ENCODE data around the gene KLF3. TPM values are rescaled to one million over a fixed set of nuclear protein-coding genes. Genes with fewer than 3 reads are reported as not detected.

KLF3 gene
- total RNA-seq, 1 donor from 2014 or later, result 16.5 TPM

GRCh38 chr4:38641811-38642210 is 22.2 kb upstream of the KLF3 start:
- intact Hi-C loops (cut with micrococcal nuclease), result no loop called here
- no peaks in the 10 kb centered on the region for H3K9me3 ChIP-seq (replicated peaks)
- TF ChIP-seq, protein P1, sequence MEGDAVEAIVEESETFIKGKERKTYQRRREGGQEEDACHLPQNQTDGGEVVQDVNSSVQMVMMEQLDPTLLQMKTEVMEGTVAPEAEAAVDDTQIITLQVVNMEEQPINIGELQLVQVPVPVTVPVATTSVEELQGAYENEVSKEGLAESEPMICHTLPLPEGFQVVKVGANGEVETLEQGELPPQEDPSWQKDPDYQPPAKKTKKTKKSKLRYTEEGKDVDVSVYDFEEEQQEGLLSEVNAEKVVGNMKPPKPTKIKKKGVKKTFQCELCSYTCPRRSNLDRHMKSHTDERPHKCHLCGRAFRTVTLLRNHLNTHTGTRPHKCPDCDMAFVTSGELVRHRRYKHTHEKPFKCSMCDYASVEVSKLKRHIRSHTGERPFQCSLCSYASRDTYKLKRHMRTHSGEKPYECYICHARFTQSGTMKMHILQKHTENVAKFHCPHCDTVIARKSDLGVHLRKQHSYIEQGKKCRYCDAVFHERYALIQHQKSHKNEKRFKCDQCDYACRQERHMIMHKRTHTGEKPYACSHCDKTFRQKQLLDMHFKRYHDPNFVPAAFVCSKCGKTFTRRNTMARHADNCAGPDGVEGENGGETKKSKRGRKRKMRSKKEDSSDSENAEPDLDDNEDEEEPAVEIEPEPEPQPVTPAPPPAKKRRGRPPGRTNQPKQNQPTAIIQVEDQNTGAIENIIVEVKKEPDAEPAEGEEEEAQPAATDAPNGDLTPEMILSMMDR (IDR thresholded peaks at IDR 0.05; ENCODE audit: borderline replicate concordance), result no peak
- no peak overlapping the region for H3K27ac ChIP-seq (replicated peaks)
- no peaks in the 10 kb centered on the region for H3K4me1 ChIP-seq
- H3K27me3 ChIP-seq (ENCODE audit: low read depth), result no peaks in the 10 kb centered on the region
- no peak for DNase-seq
- H3K4me3 ChIP-seq, result no peak overlapping the region
- no peaks in the 10 kb centered on the region for H3K36me3 ChIP-seq

GRCh38 chr4:38644201-38644600 is 19.8 kb upstream of the KLF3 start:
- no peak for DNase-seq
- Histone ChIP-seq H3K36me3 (no peaks in the 10 kb centered on the region), H3K27me3 (ENCODE audit: low read depth) (no peaks in the 10 kb centered on the region), H3K4me1 (no peaks in the 10 kb centered on the region), H3K9me3 (replicated peaks) (no peaks in the 10 kb centered on the region), H3K4me3 (no peak overlapping the region), H3K27ac (replicated peaks) (no peak overlapping the region)
- TF ChIP-seq, protein P1 (IDR thresholded peaks at IDR 0.05; ENCODE audit: borderline replicate concordance), result no peak
- intact Hi-C loops (cut with micrococcal nuclease), result no loop called here

DNA sequence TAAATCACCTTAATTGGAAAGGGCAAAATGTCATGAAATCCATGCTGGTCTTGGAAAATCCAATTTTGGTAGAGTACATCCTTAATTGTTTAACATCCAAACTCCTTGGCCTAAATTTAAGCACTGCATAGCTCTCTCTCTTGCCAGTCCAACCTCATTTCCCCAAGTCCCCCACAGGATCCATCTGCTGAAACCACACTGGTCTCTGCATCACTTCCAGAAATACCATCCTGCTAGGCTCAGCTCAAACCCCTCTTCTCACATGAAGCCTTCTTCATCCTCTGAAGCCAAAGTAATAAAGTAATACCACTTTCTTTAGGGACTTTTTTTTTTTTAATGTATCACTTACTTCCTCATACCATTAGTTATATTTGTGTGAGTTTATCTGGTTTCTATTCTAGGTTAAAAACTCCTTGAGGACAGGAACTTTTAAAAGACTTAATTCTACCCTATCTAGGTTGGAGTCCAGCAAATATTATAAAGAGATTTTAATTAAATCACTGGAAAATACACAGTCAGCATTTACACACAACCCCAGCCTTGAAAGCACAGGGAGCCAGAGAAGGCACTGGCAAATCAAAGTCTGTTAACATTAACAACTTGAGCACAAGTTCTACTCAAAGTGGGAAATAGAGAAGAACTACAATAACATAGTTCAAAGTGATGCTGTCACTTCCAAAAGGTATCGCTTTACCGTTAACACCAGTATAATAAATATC is 16.7 kb upstream of the KLF3 start:
- TF ChIP-seq, protein P1 (IDR thresholded peaks at IDR 0.05; ENCODE audit: borderline replicate concordance), result no peak
- H3K36me3 ChIP-seq, result no peaks in the 10 kb centered on the region
- intact Hi-C loops (cut with micrococcal nuclease), result no loop called here

GRCh38 chr4:38650133-38650532 is 13.9 kb upstream of the KLF3 start:
- TF ChIP-seq, protein P1 (IDR thresholded peaks at IDR 0.05; ENCODE audit: borderline replicate concordance), result no peak
- H3K36me3 ChIP-seq, result no peaks in the 10 kb centered on the region
- no peak for DNase-seq
- intact Hi-C loops (cut with micrococcal nuclease), result no loop called here
- H3K27ac ChIP-seq (replicated peaks), result no peak overlapping the region
- H3K4me1 ChIP-seq, result no peaks in the 10 kb centered on the region
- H3K9me3 ChIP-seq (replicated peaks), result no peaks in the 10 kb centered on the region
- no peaks in the 10 kb centered on the region for H3K27me3 ChIP-seq (ENCODE audit: low read depth)
- no peak overlapping the region for H3K4me3 ChIP-seq

More for the DNA sequence above, 16.7 kb upstream of the KLF3 start:
- Histone ChIP-seq H3K27me3 (ENCODE audit: low read depth) (no peaks in the 10 kb centered on the region), H3K4me1 (no peaks in the 10 kb centered on the region), H3K4me3 (no peak overlapping the region), H3K9me3 (replicated peaks) (no peaks in the 10 kb centered on the region), H3K27ac (replicated peaks) (no peak overlapping the region)
- no peak for DNase-seq

- H3K4me1 ChIP-seq, result no peaks in the 10 kb centered on the region
- no peaks in the 10 kb centered on the region for H3K36me3 ChIP-seq
- H3K4me3 ChIP-seq, result no peak overlapping the region
- no peak overlapping the region for H3K27ac ChIP-seq (replicated peaks)
- H3K27me3 ChIP-seq (ENCODE audit: low read depth), result no peaks in the 10 kb centered on the region
- DNase-seq, result no peak
- intact Hi-C loops (cut with micrococcal nuclease), result no loop called here
- TF ChIP-seq, protein P1 (IDR thresholded peaks at IDR 0.05; ENCODE audit: borderline replicate concordance), result no peak
- H3K9me3 ChIP-seq (replicated peaks), result no peaks in the 10 kb centered on the region
Observed at GRCh38 chr4:38654273-38654672, 9.7 kb upstream of the KLF3 start.

All from left ventricle myocardium inferior (tissue), 1 donor.